NOMO-1 treated with dmso at 0.1 percent for 144 hours (cell line): ENCODE data around the gene MORN1.

Experiments used
- DNase-seq: peaks from one replicate; lab custom pipeline; 2025; ENCODE audit not compliant: unreplicated experiment; lab: John Stamatoyannopoulos, UW

Gene MORN1

DNA sequence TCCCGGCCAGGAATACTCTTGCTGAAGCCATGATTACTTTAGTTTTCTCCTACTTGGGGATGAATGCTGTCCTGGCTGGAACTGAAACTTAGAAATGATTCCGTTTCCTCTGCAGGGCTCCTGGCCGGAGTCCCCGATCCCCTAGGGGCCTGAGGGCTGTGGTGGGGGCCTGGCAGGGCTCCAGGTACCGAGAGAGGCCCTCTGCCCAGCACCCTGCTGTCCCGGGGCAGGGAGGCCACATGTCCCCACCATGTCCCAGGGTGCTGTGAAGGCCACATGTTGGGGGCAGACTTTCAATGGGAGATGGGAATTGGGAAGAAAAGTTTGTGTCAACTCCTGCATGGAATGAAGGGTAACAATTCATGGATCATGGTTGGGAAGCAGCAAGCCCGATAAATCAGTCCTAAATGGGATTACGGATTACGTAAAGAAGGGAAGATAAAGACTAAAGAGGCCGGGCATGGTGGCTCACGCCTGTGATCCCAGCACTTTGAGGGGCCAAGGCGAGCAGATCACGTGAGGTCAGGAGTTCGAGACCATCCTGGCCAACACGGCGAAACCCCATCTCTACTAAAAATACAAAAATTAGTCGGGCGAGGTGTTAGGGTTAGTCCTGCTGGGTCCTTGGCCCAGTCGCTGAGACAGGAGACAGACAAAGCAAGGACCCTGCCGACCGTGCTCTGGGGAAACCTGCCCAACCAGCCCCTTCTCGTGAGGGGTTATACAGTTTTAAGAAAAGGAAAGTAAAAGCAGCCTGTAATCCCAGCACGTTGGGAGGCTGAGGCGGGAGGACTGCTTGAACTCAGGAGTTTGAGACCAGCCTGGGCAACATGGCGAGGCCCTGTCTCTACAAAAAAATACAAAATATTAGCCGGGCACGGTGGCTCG is 37.6 kb downstream of the MORN1 start:
- DNase-seq, result no peak

DNA sequence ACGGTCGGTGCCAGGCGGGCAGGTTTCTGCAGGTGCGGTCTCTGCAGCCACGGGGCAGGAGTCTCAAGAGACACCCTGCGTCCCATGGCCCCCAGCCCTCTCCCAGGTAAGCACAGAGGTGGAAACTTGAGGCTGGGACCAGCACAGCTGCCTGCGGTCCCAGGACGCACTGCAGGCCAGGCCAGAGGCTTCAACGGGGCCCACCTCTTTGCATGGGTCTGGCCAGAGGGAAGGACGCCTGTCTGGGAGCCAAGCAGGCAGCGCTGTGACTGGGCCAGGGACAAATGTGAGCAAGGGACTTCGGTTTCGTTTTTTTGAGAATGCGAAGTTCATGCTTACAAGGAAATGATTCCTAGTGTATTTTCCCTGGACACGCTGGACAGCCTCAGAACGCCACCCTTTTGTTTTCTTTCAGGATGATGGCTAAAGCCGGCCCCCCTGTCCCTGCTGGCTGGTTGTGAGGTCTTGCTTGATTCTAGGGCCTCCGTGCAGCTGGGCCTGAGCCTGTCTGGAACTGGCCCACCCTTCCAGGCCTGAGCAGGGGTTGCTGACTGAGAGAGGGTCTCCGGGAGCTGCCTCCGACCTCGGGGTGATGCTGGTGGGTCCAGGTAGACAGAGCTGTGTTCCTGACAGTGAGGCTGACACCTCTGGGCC is 38.3 kb downstream of the MORN1 start:
- no peak for DNase-seq

DNA sequence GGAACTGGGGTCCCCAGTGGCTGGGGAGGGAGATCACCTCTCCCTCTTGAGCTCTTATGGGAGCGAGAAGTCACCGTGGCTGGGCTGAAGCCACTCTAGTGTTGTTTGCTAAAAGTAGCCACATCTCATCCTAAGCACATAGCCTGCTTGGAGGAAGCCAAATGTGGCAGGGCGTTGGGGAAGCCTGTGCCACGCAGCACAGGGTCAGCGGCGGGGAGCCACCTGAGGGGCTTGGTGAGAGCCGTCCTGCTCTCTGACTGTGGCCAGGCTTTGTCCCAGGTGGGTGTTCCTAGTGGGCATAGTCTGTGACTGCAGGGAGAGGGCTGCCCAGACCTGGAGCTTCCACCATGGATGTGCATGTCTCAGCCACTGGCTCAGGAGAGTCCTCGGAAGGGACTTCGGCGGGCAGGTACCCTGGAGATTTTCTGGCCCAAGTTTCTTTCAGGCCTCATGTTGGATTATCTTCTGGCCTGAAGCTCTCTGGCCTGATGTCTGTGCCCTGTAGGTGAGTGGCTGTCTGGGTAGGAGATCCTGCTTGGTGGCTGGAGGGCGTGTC is 38.9 kb downstream of the MORN1 start:
- DNase-seq, result no peak

DNA sequence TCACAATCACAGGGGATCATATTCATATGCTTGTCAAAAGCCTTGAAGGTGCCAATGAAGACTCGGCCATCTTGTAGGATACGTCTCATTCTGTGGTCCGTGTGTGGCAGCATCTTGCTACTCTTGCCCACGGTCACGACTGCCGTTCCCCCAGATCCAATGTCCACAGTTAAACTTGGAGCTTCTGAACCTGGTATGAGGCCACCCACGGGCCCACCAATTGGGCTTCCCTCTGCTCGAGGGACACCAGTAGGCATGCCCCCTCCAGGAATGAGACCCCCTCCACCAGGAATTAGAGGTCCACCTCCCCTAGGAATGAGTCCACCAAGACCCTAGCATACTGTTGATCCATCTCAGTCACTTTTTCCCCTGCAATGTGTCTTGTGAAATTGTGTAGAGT is 39.6 kb downstream of the MORN1 start:
- no peak for DNase-seq

DNA sequence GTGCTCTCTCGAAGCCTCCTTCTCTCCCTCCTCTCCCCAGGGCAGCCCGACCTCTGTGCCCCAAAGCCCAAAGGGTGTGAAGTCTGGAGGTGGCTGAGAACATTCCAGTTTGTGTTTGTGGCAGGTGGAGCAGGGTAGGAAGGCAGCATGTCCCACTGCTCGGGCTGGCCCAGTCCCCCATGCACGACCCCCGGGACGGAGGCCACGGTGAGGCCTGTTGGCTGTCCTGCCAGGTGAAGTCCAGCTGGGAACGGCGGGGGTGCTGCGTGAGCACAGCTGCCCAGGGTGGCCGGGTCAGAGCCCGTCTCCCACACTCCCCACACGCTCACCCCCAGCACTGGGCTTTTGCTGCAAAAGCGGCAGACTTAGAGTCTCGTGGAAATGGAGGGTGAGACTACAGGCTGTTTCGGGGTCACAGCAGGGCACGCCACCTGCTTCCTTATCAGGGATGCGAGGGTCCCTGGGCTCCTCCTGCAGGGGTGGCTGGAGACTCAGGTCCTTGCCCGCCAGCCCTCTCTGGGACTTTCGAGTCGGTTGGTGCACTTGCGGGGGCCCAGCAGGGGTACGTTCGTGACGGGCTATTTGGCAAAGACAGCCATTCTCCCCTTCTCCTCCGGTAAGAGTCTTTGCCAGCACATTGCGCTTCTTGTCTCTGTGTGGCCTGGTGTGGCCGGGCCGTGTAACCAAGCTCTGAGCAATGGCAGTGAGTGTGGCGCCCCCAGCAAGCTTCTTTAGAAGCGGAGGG is 40.3 kb downstream of the MORN1 start:
- DNase-seq, result no peak

DNA sequence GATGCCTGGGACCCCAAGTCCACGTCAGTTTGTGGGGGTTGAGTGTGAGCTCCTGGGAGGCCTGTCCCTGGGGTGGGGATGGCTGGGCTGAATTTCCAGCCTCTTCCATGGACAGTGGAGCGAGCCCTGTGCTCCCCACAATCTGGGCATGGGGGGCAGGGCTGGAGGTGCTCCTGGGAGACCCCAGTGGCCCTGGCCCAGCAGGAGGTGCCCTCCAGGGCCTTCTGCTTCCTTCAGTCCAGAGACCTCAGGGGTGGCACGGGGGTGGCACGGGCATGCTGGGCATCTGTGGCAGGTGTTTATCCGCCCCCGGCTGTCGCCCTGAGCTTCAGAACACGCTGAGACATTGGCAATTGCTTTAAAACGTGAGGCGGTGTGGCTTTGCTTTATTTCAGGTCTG is 40.9 kb downstream of the MORN1 start:
- no peak for DNase-seq

DNA sequence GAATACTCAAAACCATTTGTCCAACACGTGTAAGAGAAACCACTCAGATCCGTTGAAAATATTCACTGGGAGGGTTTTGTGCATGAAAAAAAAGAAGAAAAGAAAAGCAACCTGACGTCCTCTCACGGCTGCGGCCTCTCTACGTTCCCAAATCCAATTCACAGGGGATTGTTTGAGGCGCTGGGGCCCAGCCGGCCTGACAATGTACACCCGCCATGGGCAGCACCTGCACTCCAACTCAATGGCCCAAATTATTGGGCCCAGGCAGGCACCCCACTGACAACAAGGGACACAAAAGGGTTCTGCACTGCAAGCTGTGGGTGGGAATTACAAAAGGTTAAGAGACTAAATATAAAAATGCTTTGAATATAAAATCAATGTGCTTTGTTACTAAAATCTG is 41.5 kb downstream of the MORN1 start:
- no peak for DNase-seq

DNA sequence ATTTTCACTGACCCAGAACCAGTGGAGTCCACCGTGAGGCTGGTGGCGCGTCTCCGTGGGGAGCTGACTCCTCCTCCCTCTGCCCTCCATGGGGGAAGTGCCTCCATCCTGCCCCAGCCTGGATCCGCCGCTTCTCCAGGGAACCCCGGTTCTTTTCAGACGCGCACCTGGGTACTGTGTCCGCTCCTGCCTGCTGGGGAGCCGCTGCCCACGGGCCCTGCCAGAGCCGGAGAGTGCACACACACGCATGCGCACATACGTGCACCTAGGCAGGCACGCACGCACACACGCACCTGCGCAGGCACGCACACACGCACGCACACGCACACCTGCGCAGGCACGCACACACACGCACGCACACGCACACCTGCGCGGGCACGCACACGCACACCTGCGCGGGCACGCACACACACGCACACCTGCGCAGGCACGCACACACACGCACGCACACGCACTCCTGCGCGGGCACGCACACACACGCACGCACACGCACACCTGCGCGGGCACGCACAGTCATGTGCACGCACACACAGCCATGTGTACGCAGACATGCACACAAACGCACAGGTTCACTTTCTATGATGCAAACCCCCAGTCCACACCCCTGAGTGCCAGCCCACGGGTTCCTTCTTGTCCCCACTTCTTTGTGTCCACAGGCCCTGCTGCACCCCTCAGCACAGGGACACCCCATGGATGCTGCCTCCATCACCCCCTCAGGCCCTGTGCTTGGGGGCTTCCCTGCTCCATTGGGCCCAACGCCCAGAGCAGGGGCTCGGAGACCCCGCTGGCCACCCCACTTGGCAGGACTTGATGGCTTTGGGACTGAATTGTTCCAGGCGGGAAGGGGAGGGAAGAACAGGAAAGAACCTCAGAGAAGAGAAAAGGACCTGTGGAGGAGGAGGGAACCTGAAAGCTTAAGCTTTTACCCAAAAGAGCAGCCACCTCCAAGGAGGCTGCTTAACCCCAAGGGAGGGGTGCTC is 42.7 kb downstream of the MORN1 start:
- no peak for DNase-seq

DNA sequence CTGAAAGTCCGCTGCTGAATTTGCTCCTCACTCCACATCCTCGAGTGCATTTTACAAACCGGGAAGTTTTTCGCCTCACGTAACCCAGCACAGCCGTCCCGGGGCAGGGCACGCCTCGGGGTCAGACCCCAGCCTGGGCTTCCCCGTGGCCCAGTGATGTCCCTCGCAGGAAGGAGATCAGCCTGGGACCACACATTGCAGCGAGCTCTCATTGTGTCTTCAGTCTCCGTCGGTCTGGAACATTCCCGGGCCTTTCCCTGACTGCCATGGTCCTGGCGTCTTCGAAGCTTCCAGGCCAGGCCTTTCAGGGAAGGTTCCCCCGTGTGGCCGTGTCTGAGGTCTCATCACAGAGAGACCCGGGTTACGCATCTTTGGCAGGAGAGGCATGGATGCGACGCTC is 43.5 kb downstream of the MORN1 start:
- DNase-seq, result no peak

DNA sequence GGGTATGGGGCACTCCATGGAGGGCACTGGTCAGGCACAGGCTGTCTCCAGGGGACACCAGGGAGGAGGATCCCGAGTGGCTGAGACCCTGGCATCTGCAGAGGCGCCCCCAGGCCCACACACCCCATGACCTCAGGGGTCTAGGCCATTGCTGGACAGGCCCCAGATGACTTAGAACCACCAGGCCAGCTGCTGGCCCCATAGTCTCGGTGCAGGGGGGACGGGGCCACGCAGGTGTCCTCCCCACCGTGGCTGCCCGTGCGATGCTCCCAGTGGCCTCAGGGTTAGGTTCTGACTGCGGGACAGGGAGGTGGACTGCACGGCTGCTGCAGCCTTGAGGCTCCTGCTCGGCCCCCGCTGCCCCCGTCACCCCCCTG is 44.0 kb downstream of the MORN1 start:
- no peak for DNase-seq

DNA sequence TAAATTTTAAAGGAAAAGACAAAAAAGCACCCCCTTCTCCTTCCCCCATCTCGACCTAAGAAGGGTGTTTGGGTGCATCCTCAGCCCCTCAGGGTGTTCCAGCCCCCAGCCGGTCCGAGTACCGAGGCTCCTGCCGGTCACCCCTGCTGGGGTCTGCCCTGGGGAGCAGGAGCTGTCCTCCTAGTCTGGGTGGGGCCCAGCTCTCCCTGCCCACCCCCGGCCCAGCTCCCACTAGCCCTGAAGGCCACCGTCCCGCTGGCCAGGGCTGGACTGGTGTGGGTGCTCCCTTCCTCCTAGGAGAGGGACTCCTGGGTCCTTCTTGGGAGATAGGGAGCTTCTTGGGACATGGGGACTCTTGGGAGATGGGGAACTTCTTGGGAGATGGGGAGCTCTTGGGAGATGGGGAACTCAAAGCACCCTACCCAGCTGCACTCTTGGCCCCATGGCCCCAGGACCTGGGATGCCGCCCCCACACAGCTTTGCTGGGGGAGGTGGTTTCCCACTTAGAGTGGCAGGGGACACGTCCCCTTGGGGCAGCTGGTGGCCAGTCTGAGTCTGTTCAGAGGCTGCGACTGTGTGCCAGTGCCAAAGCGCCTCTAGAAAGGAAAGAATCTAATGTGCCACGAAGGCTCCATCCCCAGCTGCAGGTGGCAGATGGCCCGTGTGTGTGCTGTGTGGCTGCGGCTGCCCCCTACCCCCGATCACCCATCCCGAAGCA is 44.5 kb downstream of the MORN1 start:
- DNase-seq, result no peak

DNA sequence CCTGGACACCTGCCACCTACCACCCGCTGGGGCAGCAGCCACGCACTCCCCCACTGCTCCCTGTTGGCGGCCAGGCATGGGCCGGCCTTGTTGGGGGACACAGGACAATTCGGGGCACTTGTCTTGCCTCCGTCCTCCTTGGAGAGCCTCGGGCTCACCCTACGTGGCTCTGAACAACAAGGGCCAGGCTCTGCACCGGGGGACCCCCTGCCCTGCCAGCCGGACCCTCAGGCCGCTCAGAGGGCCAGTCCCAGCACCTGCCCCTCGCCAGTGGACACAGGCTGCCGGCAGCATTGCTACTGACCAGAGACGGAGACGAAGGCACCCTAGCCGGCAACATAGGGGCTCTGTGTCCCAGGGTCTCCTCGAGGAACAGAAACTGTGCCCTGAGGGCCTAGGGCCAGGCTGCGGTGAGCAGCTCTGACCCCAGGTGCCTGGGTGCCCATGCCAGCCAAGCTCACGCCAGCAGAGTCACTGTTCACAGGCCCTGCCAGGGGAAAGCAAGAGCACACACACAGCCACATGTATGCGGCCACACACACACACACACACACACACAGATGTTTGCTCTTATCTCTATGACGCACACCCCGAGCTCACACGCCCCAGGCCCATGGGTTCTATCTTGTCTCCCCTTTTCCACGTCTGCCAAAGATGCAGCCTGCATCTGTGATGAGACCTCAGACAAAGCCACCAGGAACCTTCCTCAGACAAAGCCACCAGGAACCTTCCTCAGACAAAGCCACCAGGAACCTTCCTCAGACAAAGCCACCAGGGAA is 45.9 kb downstream of the MORN1 start:
- no peak for DNase-seq

DNA sequence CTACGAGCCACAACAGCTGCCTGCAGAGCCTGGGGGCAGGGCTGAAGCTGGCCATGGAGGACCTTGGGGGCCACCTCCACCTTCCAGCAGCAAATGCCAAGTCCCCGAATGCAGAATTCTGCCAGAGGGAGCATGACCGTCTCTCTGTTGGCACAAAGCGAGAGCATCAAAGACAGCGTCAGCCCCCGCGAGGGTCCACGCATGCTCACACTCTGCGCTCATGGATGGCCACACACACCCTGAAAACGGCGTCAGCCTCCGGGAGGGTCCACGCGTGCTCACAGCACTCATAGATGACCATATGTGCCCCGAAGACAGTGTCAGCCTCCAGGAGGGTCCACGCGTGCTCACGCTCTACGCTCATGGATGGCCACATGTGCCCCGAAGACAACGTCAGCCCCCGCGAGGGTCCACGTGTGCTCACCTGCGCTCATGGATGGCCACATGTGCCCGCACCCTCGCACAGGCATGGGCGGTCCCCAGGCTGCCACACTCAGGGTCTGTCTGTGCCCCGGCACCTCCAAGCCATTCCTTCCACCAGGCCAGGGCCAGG is 46.5 kb downstream of the MORN1 start:
- no peak for DNase-seq

DNA sequence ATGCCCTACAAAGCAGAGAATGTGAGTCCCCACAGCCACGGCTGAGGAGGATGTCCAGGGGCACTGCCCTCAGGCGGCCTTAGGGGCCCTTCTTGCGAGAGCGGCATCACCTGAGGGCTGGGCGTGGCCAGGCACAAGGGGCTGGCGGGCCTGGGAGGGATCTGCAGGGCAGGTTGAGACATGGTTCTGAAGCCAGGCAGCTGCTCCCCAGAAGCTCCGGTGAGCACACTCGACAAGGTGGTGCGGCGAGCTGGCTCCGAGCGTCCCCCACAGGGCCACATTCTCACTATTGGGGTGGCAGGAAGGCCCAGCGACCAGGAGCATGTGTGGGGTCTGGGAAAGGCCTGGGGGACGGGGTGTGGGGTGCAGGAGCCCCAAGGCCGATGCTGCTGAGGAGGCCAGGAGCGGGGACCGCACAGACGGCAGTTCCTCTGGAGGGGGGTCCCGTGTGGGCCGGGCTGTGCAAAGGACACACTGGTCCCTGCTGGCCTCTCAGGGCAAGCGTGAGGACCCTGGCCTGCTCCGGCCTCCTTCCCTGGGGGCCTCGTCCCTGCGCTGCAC is 47.2 kb downstream of the MORN1 start:
- no peak for DNase-seq

DNA sequence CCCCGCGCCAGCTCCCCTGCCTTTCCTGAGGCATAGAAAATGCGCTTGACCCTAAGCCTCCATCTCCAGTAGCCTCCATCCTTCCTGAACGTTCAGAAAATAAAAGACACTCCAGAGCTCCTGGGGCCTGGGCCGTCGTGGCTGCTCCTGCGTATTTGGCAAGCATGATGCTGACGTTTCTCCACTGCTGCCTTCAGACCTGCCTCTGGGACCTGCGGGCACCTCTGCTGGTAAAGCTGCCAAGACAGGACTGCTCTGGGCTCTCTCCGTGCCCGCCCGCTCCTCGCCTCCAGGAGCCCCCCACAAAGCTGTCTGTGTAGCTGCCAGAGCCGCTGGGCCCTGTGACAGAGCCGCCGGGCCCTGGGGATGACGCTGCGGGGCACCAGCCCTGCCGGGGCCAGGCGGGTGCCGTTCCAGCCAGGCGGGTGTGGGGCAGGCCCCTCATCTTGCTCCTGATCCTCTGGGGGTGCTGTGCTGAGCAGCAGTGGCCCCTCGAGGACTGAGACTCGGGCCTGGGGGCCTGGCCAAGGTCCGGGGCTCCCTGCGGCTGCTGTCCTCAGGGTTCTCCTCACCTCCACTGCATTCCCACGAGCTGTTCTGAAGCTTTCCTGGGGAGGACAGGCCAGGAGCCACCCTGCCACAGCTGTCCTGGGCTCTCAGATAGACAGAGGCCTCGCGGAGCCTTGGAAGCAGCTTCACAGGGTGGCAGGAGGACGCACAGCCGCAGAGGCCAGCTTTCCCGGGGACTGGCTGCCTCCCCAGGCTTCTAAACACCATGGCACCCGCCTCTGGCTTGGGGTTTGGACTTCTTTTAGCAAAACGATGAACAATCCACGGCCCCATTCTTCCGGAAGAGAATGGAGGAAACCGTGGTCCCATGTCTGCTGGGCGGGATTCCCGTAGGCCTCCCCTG is 48.1 kb downstream of the MORN1 start:
- DNase-seq, result no peak

DNA sequence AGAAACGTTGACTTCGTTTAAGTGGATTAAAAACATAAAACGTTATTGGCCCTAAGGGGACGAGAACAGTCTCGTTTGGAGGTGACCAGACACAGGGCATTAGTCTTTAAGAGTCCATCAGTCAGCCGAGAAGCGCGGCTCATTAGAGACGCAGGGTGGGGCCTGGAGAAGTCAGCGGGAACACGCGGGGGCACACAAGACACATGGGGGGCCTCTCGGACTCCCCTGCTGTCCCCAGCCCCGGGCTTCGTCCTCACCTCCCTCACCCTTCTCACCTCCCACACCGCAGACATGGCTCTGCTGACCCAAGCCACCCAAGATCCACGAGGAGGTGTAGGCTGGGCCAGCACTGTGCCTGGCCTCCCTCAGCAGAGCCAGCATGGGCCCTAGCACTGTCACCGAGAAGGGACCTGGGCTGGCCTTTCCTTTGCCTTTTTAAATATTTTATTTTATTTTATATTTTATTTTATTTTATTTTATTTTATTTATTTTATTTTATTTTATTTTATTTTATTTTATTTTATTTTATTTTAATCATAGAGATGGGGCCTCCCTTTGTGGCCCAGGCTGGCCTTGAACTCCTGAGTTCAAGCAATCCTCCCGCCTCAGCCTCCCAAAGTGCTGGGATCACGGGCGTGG is 48.9 kb downstream of the MORN1 start:
- no peak for DNase-seq
